DMS53 (cell line): ENCODE results near the gene DUSP7.

Experiments used
- DNase-seq: peaks from one replicate; lab custom pipeline; 2025; lab: John Stamatoyannopoulos, UW

Gene DUSP7

DNA sequence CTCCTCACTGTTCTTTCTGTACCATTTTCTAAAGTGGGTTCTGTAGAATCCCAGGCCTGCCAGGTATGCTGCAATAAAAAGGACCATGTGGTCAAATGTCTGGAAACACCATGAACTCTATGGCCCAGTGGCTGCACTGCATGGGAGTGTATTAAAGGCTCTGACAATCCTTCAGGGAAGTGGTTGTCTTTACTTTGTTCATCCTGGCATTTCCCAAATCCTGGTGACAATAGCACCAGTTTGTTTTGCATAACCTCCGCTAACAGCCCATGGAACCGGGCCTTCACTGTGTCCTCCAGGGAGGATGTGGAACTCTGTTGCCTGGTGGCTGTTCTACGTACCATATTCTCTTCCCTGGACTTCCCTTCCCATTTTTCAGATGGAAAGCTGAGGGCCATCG is 11.2 kb upstream of the DUSP7 start:
- no peak for DNase-seq

DNA sequence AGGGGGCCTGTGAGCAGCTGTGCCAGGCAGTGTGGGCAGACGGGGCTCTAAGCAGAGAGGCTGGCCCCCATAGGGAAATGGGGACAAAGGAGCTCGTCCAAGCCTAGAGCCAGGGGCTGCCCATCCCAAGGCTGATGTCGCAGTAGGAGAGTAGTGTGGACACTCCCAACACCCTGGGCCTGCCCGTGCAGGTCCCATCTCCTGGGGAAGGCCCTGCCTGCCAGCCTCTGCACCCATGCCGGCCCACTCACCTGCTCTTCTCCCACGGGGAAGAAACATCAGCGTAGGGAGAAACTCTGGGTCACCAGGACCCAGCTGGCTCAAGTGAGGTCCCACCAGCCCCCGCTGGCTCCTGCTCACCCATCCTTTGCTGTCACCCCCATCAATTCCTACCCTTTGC is 10.7 kb upstream of the DUSP7 start:
- no peak for DNase-seq

GRCh38 chr3:52065264-52065756 is 8.9 kb upstream of the DUSP7 start:
- DNase-seq: no peak

DNA sequence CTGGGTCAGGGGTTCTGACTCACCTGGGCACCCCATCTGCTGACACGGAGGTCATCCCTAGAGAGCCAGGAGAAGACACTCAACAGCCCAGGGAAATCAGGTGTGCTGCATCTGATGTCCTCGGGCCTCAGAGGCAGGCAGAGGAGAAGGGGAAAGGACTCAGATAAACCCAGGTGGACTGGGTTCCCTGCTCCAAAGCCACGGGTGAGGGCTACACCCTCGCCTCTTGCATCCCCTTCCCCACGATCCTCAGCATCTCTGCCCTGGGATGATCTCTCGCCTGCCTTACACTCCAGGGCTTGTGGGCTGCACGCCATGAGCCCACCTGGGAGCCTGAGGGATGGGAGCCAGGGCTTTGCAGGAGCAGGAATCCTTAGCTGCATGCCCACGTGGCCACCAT is 8.2 kb upstream of the DUSP7 start:
- DNase-seq: no peak

DNA sequence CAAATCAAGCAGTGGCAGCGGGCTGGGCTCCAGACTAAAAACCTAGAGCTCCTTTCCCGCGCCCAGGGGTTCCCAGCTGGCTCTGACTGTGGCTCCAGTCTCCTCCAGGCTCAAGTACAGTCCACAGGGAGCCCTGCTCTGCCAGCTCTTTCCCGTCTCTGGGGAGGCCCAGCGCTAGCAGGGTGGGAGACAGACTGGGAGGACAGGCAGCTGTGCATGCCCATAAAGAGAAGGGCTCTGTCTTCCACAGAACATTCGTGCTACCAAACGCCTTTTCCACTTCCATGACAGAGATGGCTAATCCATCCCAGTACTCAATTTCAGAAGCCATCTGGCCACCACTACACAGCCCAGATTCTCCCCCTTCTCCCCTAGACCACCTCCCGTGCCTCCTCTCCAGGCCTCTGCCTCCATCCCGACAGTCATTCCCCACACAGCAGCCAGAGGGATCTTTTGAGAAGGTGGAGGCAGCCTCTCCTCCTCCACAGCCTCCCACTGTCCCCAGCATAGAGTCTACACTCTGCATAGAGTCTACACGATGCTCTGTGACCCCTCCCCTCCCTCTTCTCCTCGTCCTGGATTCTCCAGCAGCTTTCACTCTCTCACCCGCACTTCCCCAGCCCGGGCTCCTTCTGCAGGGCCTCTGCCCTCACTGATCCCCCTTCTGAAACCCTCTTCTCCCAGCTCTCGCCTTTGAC is 6.8 kb upstream of the DUSP7 start:
- no peak for DNase-seq

- DNase-seq: peak; percentile 30
Observed at GRCh38 chr3:52062505-52062904, 6.1 kb upstream of the DUSP7 start.

DNA sequence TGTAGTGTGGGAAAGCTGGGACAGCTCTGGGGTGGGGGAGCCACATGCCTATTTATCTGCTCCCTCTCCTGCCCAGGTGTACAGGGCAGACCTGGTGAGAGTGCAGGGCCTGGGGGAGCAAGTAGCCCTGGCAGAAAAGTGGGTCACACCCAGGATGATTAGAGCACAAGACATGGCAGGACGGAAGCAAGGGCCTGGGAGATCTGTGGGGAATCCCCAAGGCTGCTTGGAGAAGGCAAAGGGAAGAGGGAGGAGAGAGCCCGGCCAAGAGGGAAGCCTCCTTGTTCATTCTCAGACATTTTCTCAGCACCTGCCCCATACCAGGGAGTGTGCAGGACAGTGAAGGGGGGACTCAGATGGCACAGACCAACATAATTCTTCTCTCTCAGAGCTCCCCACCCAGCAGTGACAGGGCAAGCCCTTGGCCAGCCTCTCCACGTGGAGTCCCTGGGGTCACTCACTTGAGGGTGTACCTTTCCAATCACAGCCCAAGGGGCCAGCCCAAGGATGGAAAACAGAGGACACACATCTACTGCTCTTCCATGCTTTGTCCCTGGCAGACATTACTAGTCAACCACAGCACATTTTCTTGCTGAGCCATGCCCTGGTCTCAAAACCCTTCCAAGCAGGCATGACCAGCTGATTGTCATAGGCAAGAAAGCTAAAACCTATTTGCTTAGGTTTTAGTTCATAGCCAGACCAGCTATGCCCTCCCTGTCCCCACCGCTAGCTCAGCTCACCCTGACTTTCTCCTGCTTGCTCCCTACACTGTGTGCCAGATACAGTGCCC is 4.9 kb upstream of the DUSP7 start:
- DNase-seq: peak; percentile 6

DNA sequence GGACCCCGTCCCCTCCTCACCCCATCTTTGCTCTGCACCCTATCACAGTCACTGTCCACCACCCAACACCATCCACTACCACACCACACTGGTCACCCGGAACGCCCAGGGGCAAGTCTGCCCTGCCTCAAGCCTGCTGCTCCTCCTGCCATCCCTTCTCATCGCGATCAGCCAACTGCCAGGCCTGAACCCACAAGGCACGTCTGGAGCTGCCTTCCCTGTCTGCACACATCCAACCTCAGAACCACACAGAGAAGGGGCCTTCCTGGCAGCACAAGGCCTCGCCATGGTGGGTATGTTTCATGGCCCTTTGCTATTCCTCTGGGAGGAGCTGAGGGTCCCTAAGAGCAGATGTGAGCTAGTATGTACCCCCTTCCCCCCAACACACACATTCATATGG is 3.4 kb upstream of the DUSP7 start:
- DNase-seq: no peak

DNA sequence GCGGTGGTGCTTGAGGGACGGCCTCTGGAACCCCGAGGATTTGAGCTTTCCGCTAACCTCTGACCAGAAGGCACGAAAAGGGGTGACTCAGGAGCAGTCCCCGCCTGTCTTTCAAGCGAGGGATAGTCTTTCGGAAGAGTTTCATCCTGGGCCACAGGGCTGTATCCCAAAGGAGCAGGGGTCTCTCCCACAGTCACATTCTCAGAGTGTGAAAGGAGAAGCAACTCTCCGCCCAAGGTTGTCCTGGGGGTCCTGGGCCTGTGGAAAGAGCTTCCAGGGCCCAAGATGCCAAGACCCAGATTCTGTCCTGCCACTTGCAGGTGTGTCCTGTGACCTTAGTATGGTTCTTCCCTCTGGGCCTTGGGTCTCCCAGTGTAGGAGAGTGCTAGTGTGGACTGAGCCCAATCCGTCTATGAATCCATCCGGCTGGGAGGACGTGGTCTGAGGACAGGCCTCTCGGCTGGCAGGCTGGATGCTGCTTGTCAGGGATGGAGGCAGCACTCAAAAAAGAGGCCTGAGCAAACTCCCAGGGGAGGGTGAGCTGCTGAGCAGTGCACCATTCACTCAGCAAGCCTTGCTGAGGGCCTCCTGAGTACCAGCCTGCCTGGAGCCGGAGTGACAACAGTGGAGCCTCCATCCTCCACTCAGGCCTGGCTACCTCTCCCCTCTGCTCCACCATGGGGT is 1.6 kb upstream of the DUSP7 start:
- no peak for DNase-seq

- peak; percentile 94 for DNase-seq
Observed at GRCh38 chr3:52056968-52057811, 819 bp upstream of the DUSP7 start.

- DNase-seq: peak; percentile 67
Observed at GRCh38 chr3:52055537-52056351, 627 bp downstream of the DUSP7 start.

GRCh38 chr3:52054661-52055511 is 1.5 kb downstream of the DUSP7 start:
- no peak for DNase-seq

DNA sequence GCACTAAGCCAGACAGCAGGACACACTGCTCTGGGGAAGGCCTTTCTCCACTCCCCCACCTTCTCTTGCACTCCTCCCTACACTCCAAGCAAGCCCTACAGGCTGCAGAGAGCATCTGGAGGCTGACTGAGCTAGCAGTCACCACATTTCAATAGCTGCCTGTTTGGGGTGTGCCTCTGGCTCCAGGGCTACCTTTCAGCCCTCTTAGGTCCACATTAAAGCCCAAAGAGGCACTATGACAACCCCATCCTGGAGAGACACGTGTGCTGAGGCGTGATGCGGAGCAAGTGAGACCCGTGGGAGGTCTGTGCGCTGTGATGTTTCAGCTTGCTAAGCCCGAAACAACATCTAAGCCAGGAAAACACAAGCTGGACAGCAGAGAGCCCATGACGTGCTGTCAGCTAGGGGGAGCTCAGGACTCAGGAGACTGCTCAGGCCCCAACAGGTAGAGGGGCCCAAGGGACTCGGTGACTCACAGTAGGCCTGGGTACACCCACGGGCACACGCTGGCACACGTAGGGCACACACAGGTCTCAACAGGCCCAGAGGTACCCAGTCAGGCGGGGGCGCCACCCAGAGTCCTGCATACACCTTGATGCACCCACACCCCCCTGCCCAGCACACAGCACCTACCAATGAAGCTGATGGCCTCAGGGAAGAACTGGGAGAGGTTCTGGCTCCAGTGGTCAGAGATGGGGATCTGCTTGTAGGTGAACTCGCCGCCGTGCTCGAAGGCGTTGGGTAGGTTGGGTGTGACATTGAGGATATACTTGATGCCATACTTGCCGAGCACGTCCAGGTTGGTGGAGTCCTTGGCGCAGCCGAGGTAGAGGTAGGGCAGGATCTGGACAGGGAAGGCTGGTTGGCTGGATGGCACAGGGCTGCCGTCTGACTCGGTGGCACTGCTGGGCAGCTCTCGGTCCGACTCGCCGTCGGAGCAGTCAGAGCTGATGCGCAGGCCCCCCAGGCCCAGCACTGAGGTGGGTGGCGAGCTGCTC is 2.8 kb downstream of the DUSP7 start:
- DNase-seq: no peak

- DNase-seq: no peak
Observed at GRCh38 chr3:52052831-52053306, 3.5 kb downstream of the DUSP7 start.

DNA sequence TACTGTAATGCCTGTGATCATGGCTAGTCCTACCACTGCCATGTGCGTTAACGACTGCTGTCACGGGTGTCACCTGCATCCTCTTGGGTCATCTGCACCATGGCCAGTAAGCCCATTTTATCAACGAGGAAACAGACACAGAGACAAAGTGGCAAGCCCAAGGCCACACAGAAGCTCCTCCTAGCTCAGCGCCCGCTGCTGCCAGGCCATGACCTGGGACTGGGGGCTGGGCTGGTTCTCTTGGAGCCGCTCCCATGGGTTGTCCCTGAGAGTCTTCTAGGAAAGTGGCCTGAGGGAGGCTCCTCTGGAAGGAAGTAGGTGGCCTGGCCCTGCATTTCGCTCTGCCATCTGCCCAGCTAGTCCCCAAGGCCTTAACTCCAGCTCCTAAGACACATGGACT is 4.9 kb downstream of the DUSP7 start:
- no peak for DNase-seq

DNA sequence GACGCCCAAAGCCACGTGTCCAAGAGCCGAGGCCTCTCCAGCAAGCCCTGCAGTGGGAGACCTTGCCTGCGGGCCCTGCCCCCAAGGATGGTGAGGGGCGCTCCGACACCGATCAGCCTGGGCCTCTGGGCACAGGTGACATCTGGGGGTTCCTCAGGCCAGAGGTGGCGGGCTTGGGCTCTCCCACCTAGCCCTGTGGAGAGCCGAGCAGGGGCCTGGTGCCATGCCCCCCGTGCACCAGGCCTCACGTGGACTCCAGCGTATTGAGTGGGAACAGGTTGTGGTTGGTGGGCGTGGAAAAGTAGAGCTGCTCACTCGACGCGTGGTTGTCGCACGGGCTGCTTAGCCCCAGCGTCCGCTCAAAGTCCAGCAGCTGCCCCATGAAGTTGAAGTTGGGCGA is 5.8 kb downstream of the DUSP7 start:
- no peak for DNase-seq

DNA sequence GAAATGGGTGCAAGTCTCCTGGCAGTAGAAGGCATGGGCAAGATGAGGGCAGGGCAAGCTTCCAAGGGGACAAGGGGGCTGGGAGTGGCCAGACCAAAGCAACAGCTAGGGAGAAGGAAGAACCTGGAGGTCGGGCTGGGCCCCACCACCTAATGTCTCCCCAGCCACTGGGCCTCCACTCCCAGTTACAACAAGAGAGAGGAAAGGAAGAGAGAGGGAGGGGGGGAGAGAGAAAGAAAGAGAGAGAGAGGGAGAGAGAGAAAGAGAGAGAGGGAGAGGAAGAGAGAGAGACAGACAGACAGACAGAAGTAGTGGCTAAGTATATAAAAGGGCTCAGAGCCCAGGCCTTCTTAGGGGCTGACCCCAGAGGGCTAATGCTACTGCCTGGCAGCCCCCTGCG is 6.9 kb downstream of the DUSP7 start:
- no peak for DNase-seq

- no peak for DNase-seq
Observed at GRCh38 chr3:52047295-52047960, 8.9 kb downstream of the DUSP7 start.
